K562 (cell line): ENCODE data around the gene PSAP.

Experiments
- ZFP1 ChIP-seq: fragments of 450-650 bp; formaldehyde crosslinking; IDR thresholded peaks from 2 replicates; pipeline ENCODE4 v1.4.0; 2020; ENCODE audit warnings: mild to moderate bottlenecking, mixed read lengths
- TF ChIP-seq, protein P1 (sequence below): sonication (generic); formaldehyde crosslinking; IDR thresholded peaks from 2 replicates; pipeline ENCODE4 v1.8.1; 2022; ENCODE audit warnings: missing genetic modification reagents
- TF ChIP-seq, protein P2 (sequence below): fragments of 450-650 bp; formaldehyde crosslinking; IDR thresholded peaks from 2 replicates; pipeline ENCODE4 v1.4.0; 2020; ENCODE audit warnings: mild to moderate bottlenecking, mixed read lengths

DNA sequence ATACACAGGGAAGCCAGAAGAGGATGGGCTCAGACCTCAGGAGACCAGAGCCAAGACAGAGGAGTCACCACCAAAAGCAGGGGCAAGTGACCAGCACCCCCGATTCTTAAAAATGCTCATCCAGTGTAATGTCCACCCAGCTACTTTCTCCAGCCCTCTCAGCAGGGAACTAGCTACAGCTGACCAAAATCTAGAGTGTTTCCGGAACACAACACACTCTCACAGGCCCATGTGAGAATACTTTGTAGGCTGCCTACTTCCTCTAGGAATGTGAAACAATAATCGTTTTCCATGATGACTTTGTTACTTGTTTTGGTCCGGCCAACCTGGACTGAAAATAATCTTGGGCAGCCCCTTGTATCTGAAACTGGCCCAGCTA, 14.5 kb downstream of the PSAP start:
- TF ChIP-seq, protein P1, sequence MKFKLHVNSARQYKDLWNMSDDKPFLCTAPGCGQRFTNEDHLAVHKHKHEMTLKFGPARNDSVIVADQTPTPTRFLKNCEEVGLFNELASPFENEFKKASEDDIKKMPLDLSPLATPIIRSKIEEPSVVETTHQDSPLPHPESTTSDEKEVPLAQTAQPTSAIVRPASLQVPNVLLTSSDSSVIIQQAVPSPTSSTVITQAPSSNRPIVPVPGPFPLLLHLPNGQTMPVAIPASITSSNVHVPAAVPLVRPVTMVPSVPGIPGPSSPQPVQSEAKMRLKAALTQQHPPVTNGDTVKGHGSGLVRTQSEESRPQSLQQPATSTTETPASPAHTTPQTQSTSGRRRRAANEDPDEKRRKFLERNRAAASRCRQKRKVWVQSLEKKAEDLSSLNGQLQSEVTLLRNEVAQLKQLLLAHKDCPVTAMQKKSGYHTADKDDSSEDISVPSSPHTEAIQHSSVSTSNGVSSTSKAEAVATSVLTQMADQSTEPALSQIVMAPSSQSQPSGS (CRISPR knock-in tag): no peak
- TF ChIP-seq, protein P2, sequence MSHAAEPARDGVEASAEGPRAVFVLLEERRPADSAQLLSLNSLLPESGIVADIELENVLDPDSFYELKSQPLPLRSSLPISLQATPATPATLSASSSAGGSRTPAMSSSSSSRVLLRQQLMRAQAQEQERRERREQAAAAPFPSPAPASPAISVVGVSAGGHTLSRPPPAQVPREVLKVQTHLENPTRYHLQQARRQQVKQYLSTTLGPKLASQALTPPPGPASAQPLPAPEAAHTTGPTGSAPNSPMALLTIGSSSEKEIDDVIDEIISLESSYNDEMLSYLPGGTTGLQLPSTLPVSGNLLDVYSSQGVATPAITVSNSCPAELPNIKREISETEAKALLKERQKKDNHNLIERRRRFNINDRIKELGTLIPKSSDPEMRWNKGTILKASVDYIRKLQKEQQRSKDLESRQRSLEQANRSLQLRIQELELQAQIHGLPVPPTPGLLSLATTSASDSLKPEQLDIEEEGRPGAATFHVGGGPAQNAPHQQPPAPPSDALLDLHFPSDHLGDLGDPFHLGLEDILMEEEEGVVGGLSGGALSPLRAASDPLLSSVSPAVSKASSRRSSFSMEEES: no peak
- no peak for TF ChIP-seq ZFP1
